Measurements from ENCODE around the gene ISCA2.

DNA sequence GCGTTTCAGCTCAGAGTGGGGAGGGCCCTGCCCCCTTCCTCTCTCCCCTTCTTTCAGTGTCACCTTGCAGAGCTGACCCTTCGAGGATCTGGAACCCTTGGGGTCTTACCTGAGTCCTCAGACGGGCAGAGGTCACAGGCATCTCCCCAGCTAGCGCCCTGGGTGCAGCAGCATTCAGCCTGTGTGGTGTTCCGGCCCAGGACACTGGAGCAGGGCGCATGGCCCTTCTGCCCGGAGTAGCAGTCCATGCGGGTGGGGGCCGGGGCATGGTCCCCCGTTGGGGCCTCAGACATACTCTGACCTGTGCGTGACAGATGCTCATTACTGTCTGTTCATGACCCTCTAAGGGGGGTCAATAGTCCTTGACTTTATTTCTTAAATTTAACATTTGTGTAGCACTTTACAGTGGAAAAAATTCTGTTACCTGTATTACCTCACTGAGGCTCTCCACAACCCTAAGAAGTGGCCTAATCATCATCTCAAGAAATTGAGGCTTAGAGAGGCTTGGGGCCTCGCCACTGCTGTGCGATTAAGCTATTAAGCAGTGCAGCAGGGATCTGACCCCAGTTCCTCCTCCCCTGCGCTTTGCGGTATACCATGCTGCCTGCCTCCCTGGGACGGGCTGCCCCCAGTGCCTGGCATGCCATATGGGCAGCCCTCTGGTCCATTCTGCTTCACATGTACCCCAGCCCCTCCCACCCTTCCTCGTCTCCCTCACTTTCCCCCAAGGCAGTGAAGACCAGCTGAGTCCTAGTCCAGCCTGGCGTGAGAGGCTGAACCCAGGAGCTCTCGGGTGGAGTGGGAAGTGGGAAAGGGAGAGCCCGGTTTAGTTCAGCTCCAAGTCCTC, 11.5 kb downstream of the ISCA2 start:
- TF ChIP-seq CTCF (IDR thresholded peaks at IDR 0.05): no peak
- TF ChIP-seq POLR2A (IDR thresholded peaks at IDR 0.05): no peak
- no peak for TF ChIP-seq POLR2AphosphoS5 (IDR thresholded peaks at IDR 0.05)
